IPS-18c (cell line): Measurements from ENCODE around the gene MAML3.
"Not testable (repeated sequence)": the region's sequence is repeated elsewhere in the genome, so short reads cannot be mapped to it uniquely, and the experiment has no call there.

Experiments
- H3K4me3 ChIP-seq: 2 replicates; pipeline ENCODE4 v1.7.0; 2013; ENCODE audit warnings: low read depth, mild to moderate bottlenecking, low read length, moderate library complexity; ENCODE audit not compliant: insufficient read depth
- H3K9me3 ChIP-seq: one replicate; pipeline ENCODE4 v1.6.1; 2013; ENCODE audit warnings: mild to moderate bottlenecking, low read length, moderate library complexity; ENCODE audit not compliant: control insufficient read depth, insufficient read depth

MAML3 gene

GRCh38 chr4:139957065-139957464 lies 196.9 kb downstream of the MAML3 start:
- peaks cover 2% of the 10 kb centered on the region for H3K9me3 ChIP-seq
- H3K4me3 ChIP-seq: no peak overlapping the region

GRCh38 chr4:139956507-139957017 lies 197.4 kb downstream of the MAML3 start:
- Histone ChIP-seq H3K4me3 (no peak overlapping the region), H3K9me3 (peaks cover 2% of the 10 kb centered on the region)

GRCh38 chr4:139955600-139955999 lies 198.4 kb downstream of the MAML3 start:
- no peak overlapping the region for H3K4me3 ChIP-seq
- peaks cover 2% of the 10 kb centered on the region for H3K9me3 ChIP-seq

- Histone ChIP-seq H3K9me3 (peaks cover 2% of the 10 kb centered on the region), H3K4me3 (no peak overlapping the region)
These were observed 199.5 kb downstream of the MAML3 start for GRCh38 chr4:139954512-139954911.

- H3K9me3 ChIP-seq: peaks cover 2% of the 10 kb centered on the region
- H3K4me3 ChIP-seq: no peak overlapping the region
These were observed 203.0 kb downstream of the MAML3 start for GRCh38 chr4:139951021-139951420.

GRCh38 chr4:139950568-139950967 lies 203.4 kb downstream of the MAML3 start:
- H3K4me3 ChIP-seq: no peak overlapping the region

GRCh38 chr4:139944916-139945315 lies 209.1 kb downstream of the MAML3 start:
- not testable (repeated sequence) for H3K9me3 ChIP-seq, H3K4me3 ChIP-seq

More at GRCh38 chr4:139950568-139950967, 203.4 kb downstream of the MAML3 start:
- peaks cover 2% of the 10 kb centered on the region for H3K9me3 ChIP-seq

- no peak overlapping the region for H3K4me3 ChIP-seq
- no peaks in the 10 kb centered on the region for H3K9me3 ChIP-seq
These were observed 210.7 kb downstream of the MAML3 start for GRCh38 chr4:139943277-139943676.

- H3K9me3 ChIP-seq: no peaks in the 10 kb centered on the region
- H3K4me3 ChIP-seq: no peak overlapping the region
These were observed 211.7 kb downstream of the MAML3 start for GRCh38 chr4:139942241-139942640.

- Histone ChIP-seq H3K4me3 (no peak overlapping the region), H3K9me3 (no peaks in the 10 kb centered on the region)
These were observed 213.4 kb downstream of the MAML3 start for GRCh38 chr4:139940600-139940999.

GRCh38 chr4:139938414-139938813 lies 215.6 kb downstream of the MAML3 start:
- no peaks in the 10 kb centered on the region for H3K9me3 ChIP-seq
- no peak overlapping the region for H3K4me3 ChIP-seq

GRCh38 chr4:139935911-139936310 lies 218.1 kb downstream of the MAML3 start:
- Histone ChIP-seq H3K9me3 (no peaks in the 10 kb centered on the region), H3K4me3 (no peak overlapping the region)

GRCh38 chr4:139934708-139935195 lies 219.2 kb downstream of the MAML3 start:
- no peaks in the 10 kb centered on the region for H3K9me3 ChIP-seq
- no peak overlapping the region for H3K4me3 ChIP-seq

GRCh38 chr4:139934057-139934707 lies 219.8 kb downstream of the MAML3 start:
- Histone ChIP-seq H3K4me3 (no peak overlapping the region), H3K9me3 (no peaks in the 10 kb centered on the region)

- Histone ChIP-seq H3K9me3 (no peaks in the 10 kb centered on the region), H3K4me3 (no peak overlapping the region)
These were observed 220.4 kb downstream of the MAML3 start for GRCh38 chr4:139933541-139933940.

- Histone ChIP-seq H3K4me3 (no peak overlapping the region), H3K9me3 (no peaks in the 10 kb centered on the region)
These were observed 220.9 kb downstream of the MAML3 start for GRCh38 chr4:139933104-139933503.

GRCh38 chr4:139924782-139925181 lies 229.2 kb downstream of the MAML3 start:
- Histone ChIP-seq H3K9me3 (no peaks in the 10 kb centered on the region), H3K4me3 (no peak overlapping the region)

GRCh38 chr4:139922406-139923024 lies 231.5 kb downstream of the MAML3 start:
- Histone ChIP-seq H3K4me3 (no peak overlapping the region), H3K9me3 (no peaks in the 10 kb centered on the region)
